ENCODE measurements around the gene TMEM132D. TPM values are rescaled to one million over a fixed set of nuclear protein-coding genes. Genes with fewer than 3 reads are reported as not detected.

Gene TMEM132D
- total and polyA plus RNA-seq, 2 of the 8 experiments (the other 6 are each of a cell fraction or from before 2014, with no cell fraction given), result 3.5 to 10.1 TPM

DNA sequence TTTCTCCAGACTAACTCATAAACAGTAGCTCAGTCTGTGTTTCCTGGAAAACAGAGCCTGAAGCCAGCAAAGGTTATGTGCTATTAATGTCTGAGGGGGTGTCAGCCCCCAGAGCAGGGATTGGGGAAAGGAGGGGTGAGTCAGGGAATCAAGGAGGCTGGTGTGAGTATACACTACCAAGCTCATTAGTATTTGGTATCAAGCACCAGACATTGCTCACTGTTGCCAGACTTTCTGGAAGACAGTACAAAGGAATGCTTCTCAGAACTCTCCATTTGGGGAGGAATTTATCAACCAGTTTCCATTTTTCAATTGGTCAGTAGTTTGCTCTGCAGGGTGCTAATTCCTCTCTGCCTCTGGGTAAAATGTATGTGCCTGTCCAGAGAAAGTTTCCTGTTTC lies 607.2 kb downstream of the TMEM132D start (continued):
- no peak for TF ChIP-seq YY1 (IDR thresholded peaks at IDR 0.05; ENCODE audit: low read depth, low read length)
- TF ChIP-seq CBX5 (IDR thresholded peaks at IDR 0.05; ENCODE audit: low read depth, low read length), result no peak
- no peak for TF ChIP-seq KDM4A (IDR thresholded peaks at IDR 0.05; ENCODE audit: low read depth, low read length, severe bottlenecking)

All from H1 (cell line).